ENCODE measurements around the gene PNPLA2.

Gene PNPLA2

GRCh38 chr11:799641-800316, 18.9 kb upstream of the PNPLA2 start:
- H3K4me1 Mint-ChIP-seq (ENCODE audit: low read depth): peaks cover 12% of the 10 kb centered on the region
- H3K36me3 Mint-ChIP-seq (ENCODE audit: low read depth): peaks cover 4% of the 10 kb centered on the region
- H3K9me3 Mint-ChIP-seq: no peaks in the 10 kb centered on the region
- H3K27ac Mint-ChIP-seq: no peak overlapping the region
- H3K4me3 Mint-ChIP-seq: no peak overlapping the region
- H3K27me3 Mint-ChIP-seq (ENCODE audit: low read depth): no peaks in the 10 kb centered on the region
- no peak for DNase-seq (ENCODE audit: low spot score)

DNA sequence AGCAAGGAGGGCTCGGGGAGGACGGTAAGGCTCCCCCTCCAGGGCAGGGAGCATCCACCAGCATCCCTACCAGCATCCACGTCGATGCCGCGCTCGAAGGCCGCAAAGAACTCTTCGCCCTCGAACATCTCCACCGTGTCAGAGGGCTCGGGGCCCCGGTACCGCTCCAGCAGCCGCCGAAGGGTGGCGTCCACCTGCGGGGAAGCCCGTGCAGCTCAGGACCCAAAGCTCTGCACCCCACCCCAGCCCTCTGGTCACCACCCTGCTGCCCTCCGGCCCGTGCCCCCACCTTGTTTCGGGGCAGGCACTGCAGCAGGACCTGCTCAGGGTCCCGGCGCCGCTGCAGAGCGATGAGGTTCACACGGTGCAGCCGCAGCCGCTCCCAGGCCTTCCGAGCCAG, 18.2 kb upstream of the PNPLA2 start:
- Mint-ChIP-seq H3K9me3 (no peaks in the 10 kb centered on the region), H3K4me1 (ENCODE audit: low read depth) (peaks cover 12% of the 10 kb centered on the region), H3K27me3 (ENCODE audit: low read depth) (no peaks in the 10 kb centered on the region), H3K27ac (no peak overlapping the region), H3K4me3 (no peak overlapping the region), H3K36me3 (ENCODE audit: low read depth) (peaks cover 4% of the 10 kb centered on the region)
- no peak for DNase-seq (ENCODE audit: low spot score)

- Mint-ChIP-seq H3K4me3 (no peak overlapping the region), H3K27ac (peak overlapping the region; percentile 20)
These were observed 17.5 kb upstream of the PNPLA2 start for GRCh38 chr11:801097-801780.

GRCh38 chr11:802018-802617, 16.6 kb upstream of the PNPLA2 start:
- no peaks in the 10 kb centered on the region for H3K27me3 Mint-ChIP-seq (ENCODE audit: low read depth)
- no peaks in the 10 kb centered on the region for H3K9me3 Mint-ChIP-seq
- DNase-seq (ENCODE audit: low spot score): no peak
- H3K27ac Mint-ChIP-seq: no peak overlapping the region
- peaks cover 5% of the 10 kb centered on the region for H3K4me1 Mint-ChIP-seq (ENCODE audit: low read depth)
- peaks cover 3% of the 10 kb centered on the region for H3K36me3 Mint-ChIP-seq (ENCODE audit: low read depth)
- no peak overlapping the region for H3K4me3 Mint-ChIP-seq

More at GRCh38 chr11:801097-801780, 17.5 kb upstream of the PNPLA2 start:
- no peaks in the 10 kb centered on the region for H3K27me3 Mint-ChIP-seq (ENCODE audit: low read depth)
- H3K9me3 Mint-ChIP-seq: no peaks in the 10 kb centered on the region
- H3K36me3 Mint-ChIP-seq (ENCODE audit: low read depth): peaks cover 3% of the 10 kb centered on the region
- DNase-seq (ENCODE audit: low spot score): no peak
- peaks cover 11% of the 10 kb centered on the region for H3K4me1 Mint-ChIP-seq (ENCODE audit: low read depth)

- Mint-ChIP-seq H3K27me3 (ENCODE audit: low read depth) (no peaks in the 10 kb centered on the region), H3K27ac (no peak overlapping the region), H3K9me3 (no peaks in the 10 kb centered on the region), H3K4me1 (ENCODE audit: low read depth) (peaks cover 4% of the 10 kb centered on the region), H3K36me3 (ENCODE audit: low read depth) (peaks cover 3% of the 10 kb centered on the region), H3K4me3 (peak overlapping the region; percentile 58)
- no peak for DNase-seq (ENCODE audit: low spot score)
These were observed 15.8 kb upstream of the PNPLA2 start for GRCh38 chr11:802693-803466.

DNA sequence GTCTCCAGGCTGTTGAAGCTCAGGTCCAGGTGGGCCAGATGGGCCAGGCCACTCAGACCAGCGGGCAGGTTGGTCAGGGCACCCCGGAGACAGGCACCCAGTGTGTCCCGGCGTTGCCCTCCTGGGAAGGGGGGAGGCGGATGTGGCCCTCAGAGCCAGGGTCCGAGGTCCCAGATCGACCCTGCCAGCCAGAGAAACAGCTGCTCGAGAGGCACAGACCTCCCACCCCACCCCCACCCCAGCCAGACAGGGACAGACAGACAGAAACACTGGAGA, 15.3 kb upstream of the PNPLA2 start:
- Mint-ChIP-seq H3K4me1 (ENCODE audit: low read depth) (peaks cover 5% of the 10 kb centered on the region), H3K9me3 (no peaks in the 10 kb centered on the region), H3K4me3 (peak overlapping the region; percentile 82), H3K27ac (no peak overlapping the region), H3K27me3 (ENCODE audit: low read depth) (no peaks in the 10 kb centered on the region), H3K36me3 (ENCODE audit: low read depth) (peaks cover 3% of the 10 kb centered on the region)
- no peak for DNase-seq (ENCODE audit: low spot score)

GRCh38 chr11:803770-804598, 14.7 kb upstream of the PNPLA2 start:
- Mint-ChIP-seq H3K36me3 (ENCODE audit: low read depth) (peaks cover 4% of the 10 kb centered on the region), H3K27ac (peak overlapping the region; percentile 60)
- DNase-seq (ENCODE audit: low spot score): no peak

DNA sequence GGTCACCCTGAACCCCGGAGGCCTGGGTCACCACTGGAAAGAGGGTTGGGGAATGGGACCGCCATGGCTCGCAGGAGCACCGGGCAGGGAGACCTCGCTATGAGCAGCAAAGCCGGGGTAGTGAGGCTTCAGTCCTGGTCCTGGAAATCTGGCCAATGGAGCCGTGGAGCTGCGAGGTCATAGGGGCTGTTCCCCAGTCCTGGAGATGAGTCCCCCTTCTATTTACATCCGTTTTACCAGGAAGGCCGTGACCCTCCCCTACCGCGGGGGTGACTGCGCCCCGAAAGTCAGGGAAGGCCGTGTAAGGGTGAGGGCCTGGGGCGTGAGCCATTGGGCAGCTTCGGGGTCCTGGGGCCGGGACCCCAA, 14.1 kb upstream of the PNPLA2 start:
- Mint-ChIP-seq H3K4me3 (peak overlapping the region; percentile 82), H3K27ac (peak overlapping the region; percentile 60), H3K9me3 (no peaks in the 10 kb centered on the region), H3K4me1 (ENCODE audit: low read depth) (peaks cover 8% of the 10 kb centered on the region), H3K27me3 (ENCODE audit: low read depth) (no peaks in the 10 kb centered on the region), H3K36me3 (ENCODE audit: low read depth) (peaks cover 5% of the 10 kb centered on the region)
- no peak for DNase-seq (ENCODE audit: low spot score)

More at GRCh38 chr11:803770-804598, 14.7 kb upstream of the PNPLA2 start:
- peak overlapping the region; percentile 82 for H3K4me3 Mint-ChIP-seq
- no peaks in the 10 kb centered on the region for H3K27me3 Mint-ChIP-seq (ENCODE audit: low read depth)
- H3K9me3 Mint-ChIP-seq: no peaks in the 10 kb centered on the region
- peaks cover 7% of the 10 kb centered on the region for H3K4me1 Mint-ChIP-seq (ENCODE audit: low read depth)

DNA sequence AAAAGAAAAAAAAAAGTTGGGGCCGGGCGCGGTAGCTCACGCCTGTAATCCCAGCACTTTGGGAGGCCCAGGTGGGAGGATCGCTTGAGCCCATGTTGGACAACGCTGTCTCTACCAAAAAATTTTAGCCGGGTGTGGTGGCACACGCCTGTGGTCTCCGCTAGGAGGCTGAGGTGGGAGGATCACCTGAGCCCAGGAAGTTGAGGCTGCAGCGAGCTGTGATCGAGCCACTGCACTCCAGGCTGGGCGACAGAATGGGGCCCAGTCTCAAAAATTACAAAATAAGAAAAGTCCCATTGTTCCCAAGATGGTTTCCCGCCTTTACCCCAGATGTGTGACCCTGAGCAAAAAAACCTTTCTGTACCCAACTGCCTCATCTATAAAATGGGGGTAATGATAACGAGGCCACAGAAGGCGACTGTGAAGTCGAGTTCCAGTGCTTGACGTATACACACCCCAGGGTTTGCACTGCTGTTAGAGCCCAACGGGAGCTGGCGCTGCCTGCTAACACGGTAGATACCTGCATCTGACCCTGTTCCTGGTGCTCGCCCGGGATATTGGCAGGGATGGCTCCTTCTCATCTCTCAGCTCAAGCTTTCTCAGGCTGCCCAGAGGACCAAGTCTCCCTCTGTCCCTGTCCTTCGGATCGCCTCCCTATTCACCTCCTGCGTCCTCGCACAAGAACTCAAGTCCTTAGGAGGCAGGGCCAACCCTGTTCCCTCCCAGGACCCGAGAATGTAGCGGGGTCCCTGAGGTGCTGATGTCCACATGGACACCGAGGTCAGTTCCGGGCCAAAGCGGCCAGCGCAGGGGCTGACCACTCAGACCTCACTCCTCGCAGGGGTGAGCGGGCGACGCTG, 10.1 kb upstream of the PNPLA2 start:
- no peak for DNase-seq (ENCODE audit: low spot score)
- peaks cover 16% of the 10 kb centered on the region for H3K4me1 Mint-ChIP-seq (ENCODE audit: low read depth)
- no peaks in the 10 kb centered on the region for H3K9me3 Mint-ChIP-seq
- H3K27ac Mint-ChIP-seq: peak overlapping the region; percentile 93
- no peaks in the 10 kb centered on the region for H3K27me3 Mint-ChIP-seq (ENCODE audit: low read depth)
- H3K36me3 Mint-ChIP-seq (ENCODE audit: low read depth): peaks cover 31% of the 10 kb centered on the region
- peak overlapping the region; percentile 89 for H3K4me3 Mint-ChIP-seq

DNA sequence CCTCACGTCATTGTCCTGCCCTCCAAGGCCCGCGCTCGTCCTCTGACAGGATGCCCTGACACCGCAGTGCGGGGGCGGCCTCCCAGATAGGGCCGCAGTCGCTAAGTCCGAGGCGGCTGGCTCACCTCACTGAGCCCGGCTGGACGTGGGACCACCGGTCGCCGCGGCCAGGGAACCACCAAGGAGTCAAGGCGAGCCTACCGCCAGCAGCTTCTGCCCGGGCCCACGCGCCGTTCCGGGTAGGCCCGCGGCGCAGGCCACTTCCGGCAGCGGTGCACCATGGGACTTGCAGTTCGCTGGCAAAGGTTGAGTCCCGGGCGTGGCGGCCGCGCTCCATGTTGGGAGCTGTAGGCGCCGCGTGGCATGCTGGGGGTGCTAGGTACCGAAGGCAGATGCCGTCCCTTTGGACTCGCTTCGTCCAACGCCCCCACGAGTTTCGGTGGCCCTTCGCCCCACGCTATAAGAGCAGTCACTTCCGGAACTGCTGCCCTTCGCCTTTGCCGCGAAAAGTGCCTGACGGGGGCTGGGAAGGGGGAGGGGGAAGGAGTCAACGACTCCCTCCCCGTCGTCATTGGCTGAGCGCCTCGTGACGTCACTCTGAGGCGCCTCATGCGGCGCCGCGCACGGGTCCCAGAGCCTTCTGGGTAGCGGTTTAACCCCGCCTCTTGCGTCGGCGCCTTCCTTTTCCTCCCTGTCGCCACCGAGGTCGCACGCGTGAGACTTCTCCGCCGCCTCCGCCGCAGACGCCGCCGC, 9.3 kb upstream of the PNPLA2 start, which contains the start of gene RPLP2:
Gene RPLP2 (plus strand): TSS at position 681 of the 753 bp plus-strand sequence. CDS start 268 bp downstream, outside the sequence.
- Mint-ChIP-seq H3K9me3 (no peaks in the 10 kb centered on the region), H3K4me3 (peak within 1 kb of the TSS; percentile 89), H3K27ac (peak within 1 kb of the TSS; percentile 93), H3K36me3 (ENCODE audit: low read depth) (peaks cover 33% of the 10 kb centered on the region), H3K4me1 (ENCODE audit: low read depth) (peaks cover 15% of the 10 kb centered on the region), H3K27me3 (ENCODE audit: low read depth) (no peaks in the 10 kb centered on the region)
- peak; percentile 97 for DNase-seq (ENCODE audit: low spot score)

- no peaks in the 10 kb centered on the region for H3K9me3 Mint-ChIP-seq
- no peak for DNase-seq (ENCODE audit: low spot score)
- H3K4me3 Mint-ChIP-seq: peak overlapping the region; percentile 89
- H3K4me1 Mint-ChIP-seq (ENCODE audit: low read depth): peaks cover 14% of the 10 kb centered on the region
- peak overlapping the region; percentile 93 for H3K27ac Mint-ChIP-seq
- H3K36me3 Mint-ChIP-seq (ENCODE audit: low read depth): peaks cover 33% of the 10 kb centered on the region
- H3K27me3 Mint-ChIP-seq (ENCODE audit: low read depth): no peaks in the 10 kb centered on the region
These were observed 8.6 kb upstream of the PNPLA2 start for GRCh38 chr11:810040-810567.

Data from T-helper 2 cell treated with Interferon-gamma antibody and Interleukin-4, amounts not matched to agents 5 μg/mL and 100 μg/mL, for 36 hours (primary cell).